Retinal pigment epithelial cell (primary cell): ENCODE data around the gene CARD8.
"Not testable (repeated sequence)": the region's sequence is repeated elsewhere in the genome, so short reads cannot be mapped to it uniquely, and the experiment has no call there.

Source experiments
- DNase-seq: peaks from one replicate; pipeline ENCODE4 v3.0.0-alpha.2; 2010; ENCODE audit warnings: low read depth
- H3K4me3 ChIP-seq: 2 replicates; pipeline ENCODE4 v1.5.1; 2011; ENCODE audit warnings: mild to moderate bottlenecking, low read length, control low read depth, moderate library complexity
- CTCF ChIP-seq: conservative IDR thresholded peaks from 2 replicates; pipeline ENCODE4 v1.5.1; 2011; ENCODE audit warnings: low read depth, low read length, control low read depth, inconsistent platforms

CARD8 gene

GRCh38 chr19:48248081-48248833, 7.5 kb downstream of the CARD8 start:
- no peak for TF ChIP-seq CTCF
- no peak overlapping the region for H3K4me3 ChIP-seq
- no peak for DNase-seq

GRCh38 chr19:48247212-48247611, 8.5 kb downstream of the CARD8 start:
- no peak for DNase-seq
- TF ChIP-seq CTCF: no peak
- no peak overlapping the region for H3K4me3 ChIP-seq

- TF ChIP-seq CTCF: no peak
- DNase-seq: no peak
- H3K4me3 ChIP-seq: no peak overlapping the region
These were observed 9.6 kb downstream of the CARD8 start for GRCh38 chr19:48246101-48246500.

- no peak for TF ChIP-seq CTCF
- no peak overlapping the region for H3K4me3 ChIP-seq
- DNase-seq: no peak
These were observed 11.4 kb downstream of the CARD8 start for GRCh38 chr19:48244281-48244680.

- H3K4me3 ChIP-seq, DNase-seq: not testable (repeated sequence)
These were observed 13.9 kb downstream of the CARD8 start for GRCh38 chr19:48241771-48242170.

GRCh38 chr19:48239582-48240141, 16.1 kb downstream of the CARD8 start:
- no peak for DNase-seq
- no peak overlapping the region for H3K4me3 ChIP-seq
- TF ChIP-seq CTCF: no peak

GRCh38 chr19:48239120-48239519, 16.6 kb downstream of the CARD8 start:
- no peak for DNase-seq
- no peak overlapping the region for H3K4me3 ChIP-seq
- no peak for TF ChIP-seq CTCF
